Ramos (cell line): ENCODE measurements around the gene EEF1AKMT2.

Source experiments
- in situ Hi-C: fragments of 300-500 bp; cut with MboI; formaldehyde crosslinking; loops from one replicate; pipeline ENCODE4 v1.14.3; 2022; ENCODE audit warnings: low sequenced_read_pairs; ENCODE audit not compliant: unreplicated experiment

The EEF1AKMT2 gene

GRCh38 chr10:124739119-124739921 lies 52.4 kb downstream of the EEF1AKMT2 start:
- in situ Hi-C loops = no loop called here

GRCh38 chr10:124738441-124738840 lies 53.2 kb downstream of the EEF1AKMT2 start:
- in situ Hi-C loops = no loop called here

GRCh38 chr10:124737708-124738107 lies 54.0 kb downstream of the EEF1AKMT2 start:
- in situ Hi-C loops = no loop called here

GRCh38 chr10:124737221-124737620 lies 54.5 kb downstream of the EEF1AKMT2 start:
- in situ Hi-C loops = no loop called here

- in situ Hi-C loops = no loop called here
Observed at GRCh38 chr10:124736491-124737136, 55.1 kb downstream of the EEF1AKMT2 start.

- in situ Hi-C loops = no loop called here
Observed at GRCh38 chr10:124735491-124736286, 56.0 kb downstream of the EEF1AKMT2 start.

GRCh38 chr10:124734311-124735166 lies 57.1 kb downstream of the EEF1AKMT2 start:
- in situ Hi-C loops = no loop called here

- in situ Hi-C loops = no loop called here
Observed at GRCh38 chr10:124733571-124734245, 58.0 kb downstream of the EEF1AKMT2 start.

- in situ Hi-C loops = no loop called here
Observed at GRCh38 chr10:124732931-124733570, 58.6 kb downstream of the EEF1AKMT2 start.

- in situ Hi-C loops = no loop called here
Observed at GRCh38 chr10:124731551-124731950, 60.1 kb downstream of the EEF1AKMT2 start.

- in situ Hi-C loops = no loop called here
Observed at GRCh38 chr10:124730790-124731189, 60.9 kb downstream of the EEF1AKMT2 start.

GRCh38 chr10:124728830-124729661 lies 62.6 kb downstream of the EEF1AKMT2 start:
- in situ Hi-C loops = no loop called here

GRCh38 chr10:124728071-124728829 lies 63.4 kb downstream of the EEF1AKMT2 start:
- in situ Hi-C loops = no loop called here

- in situ Hi-C loops = no loop called here
Observed at GRCh38 chr10:124727361-124727960, 64.2 kb downstream of the EEF1AKMT2 start.

GRCh38 chr10:124725791-124726190 lies 65.9 kb downstream of the EEF1AKMT2 start:
- in situ Hi-C loops = no loop called here

GRCh38 chr10:124725171-124725631 lies 66.5 kb downstream of the EEF1AKMT2 start:
- in situ Hi-C loops = no loop called here
